GM21619 (cell line): Measurements from ENCODE around the gene RANBP1.
"Not testable (repeated sequence)": the region's sequence is repeated elsewhere in the genome, so short reads cannot be mapped to it uniquely, and the experiment has no call there.

ENCODE experiments used
- ATAC-seq: cut with Tn5 transposase; IDR thresholded peaks from one replicate; pipeline ENCODE4 v1.9.1; 2021; ENCODE audit not compliant: unreplicated experiment

Gene RANBP1

GRCh38 chr22:20115691-20116375 is at the start of gene RANBP1:
Gene RANBP1, plus strand, starts transcription at chr22:20116104. Its CDS starts 81 bp downstream, at chr22:20116185.
- no peak for ATAC-seq

DNA sequence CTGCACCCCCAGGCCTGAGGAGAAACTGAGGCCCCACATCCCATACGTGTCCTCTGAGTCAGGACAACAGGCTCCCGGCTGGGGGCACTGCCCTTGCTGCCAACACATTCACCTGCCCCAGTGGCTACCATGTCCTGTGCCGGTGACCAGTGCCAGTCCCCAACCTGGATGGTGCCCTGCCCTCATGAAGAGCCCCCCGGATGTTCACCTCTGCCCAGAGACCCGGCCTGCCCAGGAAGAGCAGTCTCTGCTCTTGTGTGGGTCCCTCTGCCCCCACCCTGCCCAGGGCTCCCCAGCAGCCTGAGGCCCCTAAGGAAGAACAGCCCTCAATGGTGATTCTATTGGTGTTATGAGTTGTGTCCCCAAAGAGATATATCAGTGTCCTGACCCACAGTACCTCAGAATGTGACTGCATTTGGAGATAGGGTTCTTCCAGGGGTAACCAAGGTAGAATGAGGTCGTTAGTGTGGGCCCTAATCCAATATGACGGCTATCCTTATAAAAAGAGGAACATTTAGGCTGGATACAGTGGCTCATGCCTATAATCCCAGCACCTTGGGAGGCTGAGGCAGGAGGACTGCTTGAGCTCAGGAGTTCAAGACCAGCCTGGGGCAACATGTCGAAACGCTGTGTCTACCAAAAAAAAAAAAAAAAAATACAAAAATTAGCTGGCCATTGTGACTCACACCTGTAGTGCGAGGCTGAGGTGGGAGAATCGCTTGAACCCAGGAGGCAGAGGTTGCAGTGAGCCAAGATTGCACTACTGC is 49.1 kb upstream of the RANBP1 start:
- no peak for ATAC-seq

DNA sequence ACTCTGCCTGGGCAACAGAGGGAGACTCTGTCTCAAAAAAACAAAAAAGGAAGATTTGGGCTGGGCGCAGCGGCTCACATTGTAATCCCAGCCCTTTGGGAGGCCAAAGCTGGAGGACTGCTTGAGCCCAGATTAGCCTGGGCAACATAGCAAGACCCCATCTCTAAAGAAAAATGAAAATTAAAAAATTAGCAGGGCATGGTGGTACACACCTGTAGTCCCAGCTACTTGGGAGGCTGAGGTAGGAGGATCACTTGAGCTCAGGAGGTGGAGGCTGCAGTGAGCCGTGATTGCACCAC is 48.6 kb upstream of the RANBP1 start:
- ATAC-seq, result not testable (repeated sequence)

- ATAC-seq, result no peak
Measured at GRCh38 chr22:20068640-20069039, 47.3 kb upstream of the RANBP1 start.

DNA sequence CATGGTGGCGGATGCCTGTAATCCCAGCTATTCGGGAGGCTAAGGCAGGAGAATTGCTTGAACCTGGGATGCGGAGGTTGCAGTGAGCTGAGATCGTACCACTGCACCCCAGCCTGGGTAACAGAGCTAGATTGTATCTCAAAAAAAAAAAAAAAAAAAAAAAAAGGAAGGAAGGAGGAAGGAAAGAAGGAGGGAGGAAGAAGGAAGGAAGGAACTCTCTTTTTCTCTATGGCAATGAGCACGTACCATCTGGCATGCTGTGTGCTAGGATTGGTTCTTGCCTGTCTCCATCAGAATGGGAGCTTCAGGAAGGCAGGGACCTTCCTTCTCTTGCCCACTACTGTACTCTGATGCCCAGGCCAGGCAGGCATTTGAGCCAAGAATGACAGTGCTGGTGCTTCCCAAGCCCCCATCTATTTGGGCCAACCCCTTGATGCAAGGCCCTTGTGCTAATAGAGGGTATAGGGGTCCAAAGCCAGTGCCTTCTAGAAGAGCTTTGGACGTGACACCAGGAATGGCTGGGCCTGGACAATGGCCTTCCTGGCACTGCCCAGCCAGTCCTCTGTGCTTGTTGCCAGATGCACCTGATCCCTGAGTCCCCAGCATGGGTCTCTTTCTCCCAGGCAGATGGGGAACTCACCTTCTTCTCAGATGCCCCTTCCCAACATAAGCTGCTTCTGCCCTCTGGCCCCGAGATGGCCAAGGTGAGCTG is 46.4 kb upstream of the RANBP1 start:
- no peak for ATAC-seq

DNA sequence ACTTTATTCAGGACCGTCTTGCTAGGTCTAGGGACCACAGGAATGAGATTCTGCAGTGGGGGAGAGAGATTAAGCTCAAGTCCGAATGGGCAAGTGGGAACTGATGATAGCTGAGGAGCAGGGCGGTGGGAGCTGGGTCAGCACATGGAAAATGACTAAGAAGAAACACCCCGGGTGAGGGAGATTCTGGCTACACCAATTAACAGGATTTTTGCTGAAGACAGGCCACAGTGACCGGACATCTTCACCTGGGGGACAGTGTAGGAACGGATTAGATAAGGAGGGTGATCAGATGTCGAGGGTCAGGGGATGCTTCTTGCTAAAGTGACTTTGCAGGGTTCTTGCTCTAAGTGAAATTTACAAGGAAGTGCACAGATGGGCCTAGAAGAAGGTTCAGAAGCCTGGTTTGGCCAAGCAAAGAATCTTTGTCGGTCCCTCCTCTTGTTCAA is 44.4 kb upstream of the RANBP1 start:
- no peak for ATAC-seq

- ATAC-seq, result no peak
Measured at GRCh38 chr22:20076627-20077172, 39.2 kb upstream of the RANBP1 start.

DNA sequence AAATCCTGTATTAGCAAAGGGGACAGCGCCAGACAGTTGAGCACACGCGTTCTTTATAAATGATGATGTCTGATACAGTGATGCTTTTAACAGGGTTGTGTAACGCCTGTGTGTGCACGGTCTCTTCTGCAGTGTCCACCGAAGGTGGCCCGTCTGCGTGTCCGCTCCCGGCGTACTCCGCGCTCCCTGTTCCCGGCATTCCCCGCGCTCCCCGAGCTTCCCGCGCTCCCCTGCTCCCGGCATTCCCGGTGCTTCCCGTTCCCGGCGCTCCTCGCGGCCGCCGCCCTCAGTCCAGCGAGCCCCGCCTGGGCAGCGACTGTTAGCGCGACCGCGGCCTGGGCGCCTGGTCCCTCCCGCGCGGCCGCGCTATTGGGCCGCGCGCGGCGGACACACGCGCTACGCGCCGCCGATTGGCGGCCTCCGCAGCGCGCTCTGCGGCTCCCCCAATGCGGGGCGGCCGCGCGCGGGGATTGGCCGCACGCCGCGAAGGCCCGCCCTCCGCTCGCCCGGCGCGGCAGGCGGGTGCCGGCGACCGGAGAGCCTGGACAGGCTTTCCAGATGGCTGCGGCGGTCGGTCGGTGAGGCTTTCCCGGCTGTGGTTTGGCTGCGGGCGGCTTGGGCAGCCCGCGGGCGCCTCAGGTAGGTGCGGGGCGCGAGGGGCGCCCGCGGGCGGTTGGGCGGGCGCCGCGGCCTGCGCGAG is 36.0 kb upstream of the RANBP1 start, which contains the start of gene DGCR8:
Gene DGCR8 (plus strand): TSS at position 497 of the 700 bp plus-strand sequence. CDS start 5,723 bp downstream, outside the sequence.
- peak; percentile 72 for ATAC-seq

- peak; percentile 54 for ATAC-seq
Measured at GRCh38 chr22:20080445-20080775, 35.5 kb upstream of the RANBP1 start.

GRCh38 chr22:20080776-20081654 is 34.9 kb upstream of the RANBP1 start:
- ATAC-seq, result no peak

DNA sequence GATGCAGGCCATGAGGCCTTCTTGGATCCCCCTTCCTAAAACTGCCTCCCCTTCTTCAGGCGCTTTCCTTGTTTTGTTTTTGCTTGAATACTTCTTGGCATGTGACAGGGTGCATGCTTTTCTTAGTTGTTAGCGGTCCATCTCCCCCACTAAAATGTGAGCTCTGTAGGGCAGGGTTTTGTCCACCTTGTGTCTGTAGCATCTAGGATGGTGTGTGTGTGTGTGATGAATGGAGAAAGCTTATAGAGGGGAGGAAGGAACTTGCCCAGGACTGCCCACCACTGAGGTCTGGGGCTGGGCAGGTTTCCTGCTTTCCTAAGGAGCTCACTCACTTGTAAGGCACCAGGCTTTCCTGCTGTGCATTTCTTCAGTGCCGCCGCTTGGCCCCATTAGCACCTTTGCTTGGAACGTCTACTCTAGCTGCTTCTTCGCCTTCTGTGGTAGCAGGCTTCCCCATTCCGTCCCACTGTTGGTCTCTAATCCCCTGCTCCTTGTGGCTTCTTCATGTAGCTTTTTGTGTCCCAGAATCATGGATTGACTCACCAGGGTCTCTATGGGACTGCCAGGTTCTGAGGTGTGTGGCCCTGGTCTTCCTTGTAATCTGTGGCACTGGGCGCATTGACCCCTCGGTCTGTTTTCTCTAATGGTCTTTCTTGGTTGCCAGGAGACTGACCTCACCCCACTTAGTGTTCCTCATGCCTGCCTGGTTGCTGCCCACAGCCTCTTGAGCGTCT is 32.6 kb upstream of the RANBP1 start:
- no peak for ATAC-seq

GRCh38 chr22:20083891-20084546 is 31.9 kb upstream of the RANBP1 start:
- ATAC-seq, result no peak

DNA sequence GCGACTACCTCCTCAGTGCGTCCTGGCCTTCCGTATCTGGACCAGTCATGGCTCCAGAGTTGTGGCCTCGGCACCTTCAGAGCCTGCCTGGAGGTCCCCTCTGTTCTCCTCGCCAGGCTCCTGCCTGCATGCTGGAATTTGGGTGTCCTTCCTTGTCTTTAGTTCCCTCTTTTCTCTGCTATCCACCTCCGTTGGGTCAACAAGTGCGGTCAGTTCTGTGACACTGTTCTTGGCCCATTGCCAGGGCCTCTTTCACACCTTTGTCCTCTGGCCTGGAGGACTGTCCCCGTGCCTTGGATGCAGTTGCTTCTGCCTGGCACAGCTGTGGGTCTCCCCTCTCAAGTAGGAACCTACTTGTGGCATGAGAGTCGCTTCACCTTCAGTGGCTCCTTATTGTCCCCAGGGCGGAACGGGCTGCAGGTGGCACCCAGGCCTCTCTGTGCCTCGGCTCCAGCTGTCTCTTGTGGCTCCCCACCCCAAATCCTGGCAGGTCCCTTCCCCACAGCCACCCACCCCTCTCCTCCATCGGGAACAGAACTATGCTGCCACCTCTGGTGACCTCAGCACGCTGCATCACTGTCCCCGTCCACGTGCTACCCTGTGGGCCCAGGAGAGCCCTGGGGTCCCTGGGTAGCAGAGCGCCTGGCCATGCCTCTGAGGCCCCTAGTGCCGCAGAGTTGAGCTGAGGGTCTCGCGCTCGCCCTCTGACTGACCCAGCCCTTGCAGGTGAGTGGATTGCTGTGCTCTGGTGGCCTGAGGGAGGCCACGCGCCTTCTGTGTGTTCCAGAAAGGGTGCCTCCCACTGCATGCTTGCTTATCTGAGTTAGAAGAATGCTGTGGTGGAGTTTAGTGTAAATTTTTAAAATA is 31.1 kb upstream of the RANBP1 start:
- no peak for ATAC-seq

GRCh38 chr22:20085651-20086050 is 30.3 kb upstream of the RANBP1 start:
- no peak for ATAC-seq

- no peak for ATAC-seq
Measured at GRCh38 chr22:20086101-20086599, 29.8 kb upstream of the RANBP1 start.

GRCh38 chr22:20086763-20087162 is 29.1 kb upstream of the RANBP1 start:
- no peak for ATAC-seq

DNA sequence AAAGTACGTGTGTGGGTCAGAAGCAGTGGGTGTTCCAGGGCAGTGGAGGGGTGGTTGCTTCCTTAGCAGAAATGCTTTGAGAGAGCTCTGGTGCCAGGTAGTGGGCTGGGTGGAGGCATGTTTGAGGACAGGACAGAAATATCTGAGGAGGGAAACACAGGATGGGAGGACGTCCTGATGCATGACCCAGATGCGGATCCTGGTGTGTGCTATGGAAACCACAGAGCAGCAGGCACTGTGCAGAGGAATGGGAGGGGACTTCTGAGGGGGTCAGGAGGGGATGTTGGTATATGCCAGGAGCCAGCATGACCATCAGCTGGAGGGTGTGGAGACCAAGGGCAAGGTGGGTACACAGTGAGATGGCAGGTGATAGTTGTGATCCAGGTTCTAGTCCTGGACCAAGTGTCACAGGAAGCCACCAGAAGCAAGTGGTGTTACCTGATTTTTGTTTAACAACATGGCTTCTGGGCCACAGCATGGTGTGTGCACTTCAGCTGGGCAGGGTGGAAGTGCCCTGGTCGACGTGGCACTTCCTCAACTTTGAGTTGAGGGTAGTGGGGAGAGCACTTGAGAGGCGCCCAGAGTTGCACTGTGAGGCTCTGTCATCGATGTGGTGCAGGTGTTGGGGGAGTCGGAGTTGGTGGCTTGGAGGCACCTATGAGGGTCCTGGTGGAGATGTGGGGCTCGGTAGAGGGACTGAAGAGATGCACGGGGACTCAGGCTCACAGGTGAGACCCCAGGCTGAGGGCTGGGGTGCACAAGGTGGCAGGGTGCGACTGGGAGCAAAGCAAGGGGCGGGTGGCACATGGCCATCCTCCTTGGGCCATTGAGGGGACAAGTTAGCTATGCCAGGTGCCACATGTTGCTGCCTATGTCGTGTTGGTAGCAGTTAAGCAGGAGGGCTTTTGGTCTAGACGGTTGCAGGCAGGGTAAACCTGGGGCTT is 28.3 kb upstream of the RANBP1 start:
- ATAC-seq, result no peak
